GM12878 (cell line): ENCODE measurements around the gene AIFM3. TPM values are rescaled to one million over a fixed set of nuclear protein-coding genes. Genes with fewer than 3 reads are reported as not detected.

Experiments
- ATAC-seq: fragments of 200-7000 bp; cut with Tn5 transposase; 3 replicates; pipeline ENCODE4 v1.9.1; 2020; ENCODE audit warnings: mild to moderate bottlenecking, moderate library complexity
- BruUV-seq: library from RNA; stranded (reverse); fragments of 400-500 nt; replicated peaks from 2 replicates; lab custom pipeline; 2021; lab: Mats Ljungman, UMichigan
- CTCF ChIA-PET: fragments of 300-600 bp; sonication (Branson Sonifier 250); formaldehyde crosslinking; extraction: SDS; loops from one replicate; lab custom pipeline; 2021; ENCODE audit warnings: inconsistent platforms; lab: Yijun Ruan, JAX
- POLR2A ChIA-PET: fragments of 350-600 bp; formaldehyde crosslinking; extraction: SDS; loops from one replicate; lab custom pipeline; 2021; ENCODE audit warnings: inconsistent platforms; lab: Charles Lee
- RAD21 ChIA-PET: fragments of 300-600 bp; sonication (Branson Sonifier 250); formaldehyde crosslinking; loops from one replicate; lab custom pipeline; 2023; ENCODE audit warnings: antibody characterized with exemption; ENCODE audit not compliant: unreplicated experiment; lab: Charles Lee
- SMC1A ChIA-PET: fragments of 300-600 bp; sonication (Branson Sonifier 250); formaldehyde crosslinking; loops from one replicate; lab custom pipeline; 2023; ENCODE audit not compliant: unreplicated experiment, uncharacterized antibody; lab: Charles Lee
- DNase-seq: peaks from one replicate; pipeline ENCODE4 v3.0.0-alpha.2; 2011; ENCODE audit warnings: low read depth, low spot score
- FAIRE-seq: peaks from 3 replicates; lab custom pipeline; 2011; peaks lifted over from hg19 to GRCh38; lab: Jason Lieb, UNC
- H2AFZ ChIP-seq: 2 replicates; pipeline ENCODE4 v1.6.0; 2011; ENCODE audit warnings: low read depth, low read length, control low read depth; ENCODE audit not compliant: control insufficient read depth
- H3K27ac ChIP-seq: 2 replicates; pipeline ENCODE4 v1.5.1; 2011; ENCODE audit warnings: control low read depth; ENCODE audit not compliant: control insufficient read depth, insufficient read depth
- H3K27me3 ChIP-seq, 2 experiments: replicated peaks in 1 of 2; 2 replicates each; pipeline versions ENCODE4 v1.6.0 to v1.6.1; 2011; ENCODE audit warnings: low read length in 1 of 2; ENCODE audit not compliant: control insufficient read depth in 2 of 2, insufficient read depth in 2 of 2
- H3K36me3 ChIP-seq, 2 experiments: 2 replicates each; pipeline ENCODE4 v1.5.1; 2011; ENCODE audit warnings: low read length in 1 of 2; ENCODE audit not compliant: control insufficient read depth in 2 of 2, insufficient read depth in 2 of 2
- H3K4me1 ChIP-seq: 2 replicates; pipeline ENCODE4 v1.6.1; 2011; ENCODE audit warnings: mild to moderate bottlenecking, low read length, moderate library complexity, mixed read lengths; ENCODE audit not compliant: control insufficient read depth, insufficient read depth
- H3K4me2 ChIP-seq: 2 replicates; pipeline ENCODE4 v1.6.0; 2011; ENCODE audit warnings: control low read depth; ENCODE audit not compliant: control insufficient read depth, insufficient read depth
- H3K4me3 ChIP-seq: fragments of 200-600 bp; sonication (generic); 2 replicates; pipeline ENCODE4 v1.5.1; 2016
- H3K79me2 ChIP-seq: 2 replicates; pipeline ENCODE4 v1.6.0; 2011; ENCODE audit warnings: low read length; ENCODE audit not compliant: control insufficient read depth, insufficient read depth
- H3K9ac ChIP-seq: 2 replicates; pipeline ENCODE4 v1.8.0; 2011; ENCODE audit warnings: low read length, control low read depth, mixed read lengths; ENCODE audit not compliant: control insufficient read depth, insufficient read depth
- H3K9me3 ChIP-seq: replicated peaks from 3 replicates; pipeline ENCODE4 v1.5.1; 2011; ENCODE audit warnings: mild to moderate bottlenecking, low read length; ENCODE audit not compliant: control insufficient read depth, insufficient read depth
- H4K20me1 ChIP-seq: 2 replicates; pipeline ENCODE4 v1.6.0; 2011; ENCODE audit not compliant: control insufficient read depth, insufficient read depth
- EZH2 ChIP-seq: IDR thresholded peaks from 2 replicates; pipeline ENCODE4 v1.6.1; 2012; ENCODE audit warnings: low read depth, mild to moderate bottlenecking, control low read depth, inconsistent platforms, low read length, borderline replicate concordance; ENCODE audit not compliant: control insufficient read depth
- HCFC1 ChIP-seq: fragments of 150-350 bp; IDR thresholded peaks from 2 replicates; pipeline ENCODE4 v1.6.1; 2014; ENCODE audit warnings: low read length
- HSF1 ChIP-seq: fragments of 150-350 bp; IDR thresholded peaks from 2 replicates; pipeline ENCODE4 v1.6.1; 2014; ENCODE audit warnings: mild to moderate bottlenecking, low read depth, low read length
- IKZF1 ChIP-seq: fragments of 450-650 bp; conservative IDR thresholded peaks from 2 replicates; pipeline ENCODE4 v1.6.1; 2017; ENCODE audit warnings: antibody characterized with exemption, mild to moderate bottlenecking
- IRF4 ChIP-seq: IDR thresholded peaks from 2 replicates; pipeline ENCODE4 v1.6.1; 2011; ENCODE audit warnings: low read depth, low read length
- MAX ChIP-seq: IDR thresholded peaks from 2 replicates; pipeline ENCODE4 v1.6.1; 2012; ENCODE audit warnings: low read depth, low read length, improper control_type of control experiment
- MEF2A ChIP-seq: IDR thresholded peaks from 2 replicates; pipeline ENCODE4 v1.6.1; 2011; ENCODE audit warnings: low read depth, mild to moderate bottlenecking, low read length, moderate library complexity; ENCODE audit not compliant: insufficient read depth
- MTA2 ChIP-seq: fragments of 450-650 bp; IDR thresholded peaks from 2 replicates; pipeline ENCODE4 v1.6.1; 2016; ENCODE audit warnings: low read depth, mild to moderate bottlenecking, moderate library complexity
- NFYA ChIP-seq: IDR thresholded peaks from 2 replicates; pipeline ENCODE4 v1.6.1; 2011; ENCODE audit warnings: low read depth, mild to moderate bottlenecking, low read length, improper control_type of control experiment, borderline replicate concordance
- POLR2AphosphoS2 ChIP-seq: IDR thresholded peaks from 2 replicates; pipeline ENCODE4 v1.6.1; 2011; ENCODE audit warnings: low read depth, mild to moderate bottlenecking, low read length, improper control_type of control experiment, moderate library complexity
- POLR2AphosphoS5 ChIP-seq: IDR thresholded peaks from 2 replicates; pipeline ENCODE4 v1.6.1; 2011; ENCODE audit warnings: mild to moderate bottlenecking, low read length, inconsistent platforms
- RELA ChIP-seq: fragments of 450-650 bp; IDR thresholded peaks from 2 replicates; pipeline ENCODE4 v1.8.0; 2014; ENCODE audit warnings: borderline replicate concordance; ENCODE audit not compliant: partially characterized antibody
- STAT1 ChIP-seq: fragments of 450-650 bp; conservative IDR thresholded peaks from 2 replicates; pipeline ENCODE4 v1.6.1; 2014; ENCODE audit warnings: antibody characterized with exemption, mild to moderate bottlenecking
- ZNF274 ChIP-seq: IDR thresholded peaks from one replicate; pipeline ENCODE4 v1.8.0; 2011; ENCODE audit not compliant: insufficient read length, insufficient read depth
- ZNF622 ChIP-seq: fragments of 450-650 bp; IDR thresholded peaks from 2 replicates; pipeline ENCODE4 v1.6.1; 2017; ENCODE audit warnings: mild to moderate bottlenecking, inconsistent platforms
- WGBS: methylation state at CpG from one replicate; pipeline ENCODE4 v1.1.6; 2016; ENCODE audit warnings: low lambda C conversion rate; ENCODE audit not compliant: insufficient replicate concordance, insufficient coverage; ENCODE audit errors: missing lambda C conversion rate; 5-methylcytosine and 5-hydroxymethylcytosine counted together
- in situ Hi-C: fragments of 300-500 bp; cut with MboI; formaldehyde crosslinking; loops from 9 replicates; pipeline ENCODE4 v1.14.3; 2018; ENCODE audit warnings: mixed read lengths
- intact Hi-C: fragments of 100-400 bp; cut with micrococcal nuclease; formaldehyde crosslinking; loops from one replicate; pipeline ENCODE4 v1.14.2; 2022; ENCODE audit not compliant: unreplicated experiment
- polyA plus RNA-seq, 11 experiments: library from polyadenylated mRNA; depleted of rRNA in 4 of 11; unstranded in 6 of 11; stranded (reverse) in 5 of 11; fragments of >200 nt; fragmentation: Nextera tagmentation in 4 of 11; fragmentation: Illumina TruSeq in 1 of 11; extraction: Ambion mirVana in 4 of 11; extraction: Trizol in 1 of 11; gene quantifications; 1 replicate in 1 of 11; 2 replicates in 10 of 11; pipeline versions ENCODE4 v1.2.1 to v1.2.3, GENCODE V29; 2011 to 2016; ENCODE audit warnings: inconsistent platforms in 2 of 11, missing spikeins in 2 of 11, low read depth in 1 of 11
- total RNA-seq, 4 experiments: library from RNA; depleted of rRNA in 3 of 4; stranded (reverse); fragments of >200 nt in 3 of 4; fragmentation: Illumina TruSeq in 1 of 4; extraction: Trizol in 1 of 4; gene quantifications; 2 replicates each; pipeline versions ENCODE4 v1.2.1 to v1.2.3, GENCODE V29; 2013 to 2021

The AIFM3 gene
- total and polyA plus RNA-seq, 10 of the 15 experiments (the other 5 are each of a cell fraction or from before 2014, with no cell fraction given) = 0.06 to 0.34 (median 0.21) TPM; not detected in 6

GRCh38 chr22:20940186-20940651, 26.8 kb upstream of the AIFM3 start:
- POLR2A ChIA-PET = interaction anchor here (0.6 kb wide), 1 partner anchor 747 kb away, joined by 5 read pairs; no protein-coding TSS in a partner anchor
- H3K36me3 ChIP-seq = peaks cover 13 to 32% of the 10 kb centered on the region in 2 experiments
- TF ChIP-seq IKZF1 = no peak
- TF ChIP-seq MAX = no peak
- TF ChIP-seq RELA = no peak
- TF ChIP-seq POLR2AphosphoS2 = no peak
- TF ChIP-seq ZNF274 = no peak
- no peak for TF ChIP-seq ZNF622
- TF ChIP-seq MTA2 = no peak
- TF ChIP-seq IRF4 = no peak
- no peak overlapping the region for H3K27ac ChIP-seq
- H3K27me3 ChIP-seq = no peaks in the 10 kb centered on the region
- H3K4me2 ChIP-seq = no peak overlapping the region
- H4K20me1 ChIP-seq = peaks cover 12% of the 10 kb centered on the region
- in situ Hi-C loops = no loop called here
- H3K79me2 ChIP-seq = peaks cover 81% of the 10 kb centered on the region
- CTCF ChIA-PET = no interaction called here
- FAIRE-seq = no peak
- intact Hi-C loops = no loop called here
- no peak overlapping the region for H3K4me3 ChIP-seq
- SMC1A ChIA-PET = interaction anchor here (0.7 kb wide), 1 partner anchor 48 kb away, joined by 3 read pairs; no protein-coding TSS in a partner anchor
- no peaks in the 10 kb centered on the region for H3K4me1 ChIP-seq
- WGBS = 97% methylated on average over 3 of the region's 3 CpGs
- DNase-seq = no peak
- no peak overlapping the region for H2AFZ ChIP-seq
- H3K9me3 ChIP-seq = no peaks in the 10 kb centered on the region
- no TSS peak for BruUV-seq
- H3K9ac ChIP-seq = no peak overlapping the region
- RAD21 ChIA-PET = interaction anchor here (0.7 kb wide), 1 partner anchor 19 kb away, joined by 3 read pairs; no protein-coding TSS in a partner anchor
- no peak for ATAC-seq

- H3K4me2 ChIP-seq = no peak overlapping the region
- BruUV-seq = no TSS peak
- H3K27me3 ChIP-seq = no peaks in the 10 kb centered on the region
- WGBS = 86% methylated on average over 4 of the region's 4 CpGs
- intact Hi-C loops (no loop called here), in situ Hi-C loops (no loop called here)
- no peaks in the 10 kb centered on the region for H3K4me1 ChIP-seq
- ATAC-seq = no peak
- FAIRE-seq = no peak
- H4K20me1 ChIP-seq = peaks cover 12% of the 10 kb centered on the region
- H3K4me3 ChIP-seq = no peak overlapping the region
- no peaks in the 10 kb centered on the region for H3K9me3 ChIP-seq
- H3K36me3 ChIP-seq = peaks cover 11 to 30% of the 10 kb centered on the region in 2 experiments
- DNase-seq = no peak
- peaks cover 83% of the 10 kb centered on the region for H3K79me2 ChIP-seq
- H2AFZ ChIP-seq = no peak overlapping the region
- SMC1A ChIA-PET = no interaction called here
- RAD21 ChIA-PET = no interaction called here
- POLR2A ChIA-PET = no interaction called here
- CTCF ChIA-PET = no interaction called here
- H3K27ac ChIP-seq = no peak overlapping the region
- H3K9ac ChIP-seq = no peak overlapping the region
- TF ChIP-seq POLR2AphosphoS2 (no peak), STAT1 (no peak), NFYA (no peak), EZH2 (no peak), HSF1 (no peak), POLR2AphosphoS5 (no peak), MEF2A (no peak), HCFC1 (no peak)
These were observed 26.1 kb upstream of the AIFM3 start for GRCh38 chr22:20940904-20941385.
